Naive thymus-derived CD8-positive, alpha-beta T cell (primary cell): ENCODE measurements around the gene CNIH4. TPM values are rescaled to one million over a fixed set of nuclear protein-coding genes. Genes with fewer than 3 reads are reported as not detected.
"Not testable (repeated sequence)": the region's sequence is repeated elsewhere in the genome, so short reads cannot be mapped to it uniquely, and the experiment has no call there.

ENCODE experiments used
- ATAC-seq, 2 donors: fragments of 150-1000 bp; cut with Tn5 transposase in 1 of 2; sonication (Bioruptor Pico), chemical (Tn5 transposase) in 1 of 2; 1 replicate in 1 of 2; 2 replicates in 1 of 2; pipeline ENCODE4 v1.10.0; 2021; ENCODE audit warnings: mild to moderate bottlenecking in 2 of 2, moderate library complexity in 2 of 2
- POLR2A ChIA-PET: fragments of 350-600 bp; sonication (Branson Sonifier 250); formaldehyde crosslinking; loops from one replicate; lab custom pipeline; 2021; ENCODE audit warnings: antibody characterized with exemption; lab: Charles Lee
- DNase-seq, 10 donors: peaks; one replicate each; pipeline versions ENCODE4 v3.0.0 to v3.0.0-alpha.2; 2020 to 2022
- H3K27ac Mint-ChIP-seq, 10 donors: one replicate each; pipeline ENCODE4 v1.8.0; 2020 to 2022; ENCODE audit warnings: mild to moderate bottlenecking in 10 of 10, mixed read lengths in 10 of 10, moderate library complexity in 4 of 10, inconsistent platforms in 1 of 10
- H3K27me3 Mint-ChIP-seq, 5 donors: one replicate each; pipeline ENCODE4 v1.8.0; 2021 to 2022; ENCODE audit warnings: mixed read lengths in 5 of 5
- H3K36me3 Mint-ChIP-seq, 3 donors: one replicate each; pipeline ENCODE4 v1.8.0; 2020 to 2022; ENCODE audit warnings: mixed read lengths in 3 of 3, mild to moderate bottlenecking in 2 of 3, inconsistent platforms in 1 of 3
- H3K4me1 Mint-ChIP-seq, 4 donors: one replicate each; pipeline ENCODE4 v1.8.0; 2021 to 2022; ENCODE audit warnings: mixed read lengths in 4 of 4
- H3K4me3 Mint-ChIP-seq, 10 donors: one replicate each; pipeline ENCODE4 v1.8.0; 2020 to 2022; ENCODE audit warnings: mild to moderate bottlenecking in 10 of 10, mixed read lengths in 10 of 10, moderate library complexity in 6 of 10, inconsistent platforms in 1 of 10
- H3K9me3 Mint-ChIP-seq, 9 donors: one replicate each; pipeline ENCODE4 v1.8.0; 2020 to 2022; ENCODE audit warnings: mixed read lengths in 9 of 9, mild to moderate bottlenecking in 3 of 9, inconsistent platforms in 1 of 9, moderate library complexity in 1 of 9
- polyA plus RNA-seq, 3 donors: library from polyadenylated mRNA; unstranded; fragments of 300-500 nt; fragmentation: Illumina TruSeq; gene quantifications; one replicate each; pipeline ENCODE4 v1.2.3, GENCODE V29; 2021
- total RNA-seq, 8 experiments: library from RNA in 2 of 8; stranded (reverse) in 2 of 8; gene quantifications; one replicate each; pipeline ENCODE4 v1.2.3 and lab custom pipeline; 2021 to 2026

The CNIH4 gene
- total and polyA plus RNA-seq, 5 experiments from 2014 or later: 29.7 to 46.6 (median 39.6) TPM

GRCh38 chr1:224331824-224332223 is 24.9 kb upstream of the CNIH4 start:
- no peak for DNase-seq
- no peaks in the 10 kb centered on the region for H3K27me3 Mint-ChIP-seq
- H3K9me3 Mint-ChIP-seq: no peaks in the 10 kb centered on the region
- H3K36me3 Mint-ChIP-seq: peaks cover 0 to 7% (median 0%) of the 10 kb centered on the region in 3 donors
- peak overlapping the region in 1 of 10 donors; percentile 51 for H3K4me3 Mint-ChIP-seq
- peak overlapping the region in 1 of 10 donors; percentile 100 for H3K27ac Mint-ChIP-seq
- ATAC-seq: no peak
- POLR2A ChIA-PET: interaction anchor here (1.9 kb wide), 1 partner anchor 216 kb away, joined by 6 read pairs; no protein-coding TSS in a partner anchor
- peaks cover 17 to 60% (median 45%) of the 10 kb centered on the region in 4 donors for H3K4me1 Mint-ChIP-seq

GRCh38 chr1:224333309-224333926 is 23.3 kb upstream of the CNIH4 start:
- Mint-ChIP-seq H3K9me3 (no peaks in the 10 kb centered on the region), H3K27ac (peak overlapping the region in 9 of 10 donors; percentile 9 to 84 (median 70)), H3K4me3 (peak overlapping the region in 5 of 10 donors; percentile 4 to 58 (median 39)), H3K36me3 (no peaks in the 10 kb centered on the region), H3K4me1 (peaks cover 12 to 45% (median 33%) of the 10 kb centered on the region in 4 donors), H3K27me3 (no peaks in the 10 kb centered on the region)
- peak; percentile 36 to 49 for ATAC-seq
- DNase-seq: peak in 6 of 10 donors; percentile 21 to 68 (median 42)
- POLR2A ChIA-PET: interaction anchor here (1.0 to 1.9 kb wide), 2 partner anchors 101 to 217 kb away, joined by 3 to 6 read pairs; partner anchors contain the start of gene WDR26

- H3K27me3 Mint-ChIP-seq: no peaks in the 10 kb centered on the region
- H3K4me3 Mint-ChIP-seq: no peak overlapping the region
- peak overlapping the region in 5 of 10 donors; percentile 11 to 82 (median 42) for H3K27ac Mint-ChIP-seq
- no peaks in the 10 kb centered on the region for H3K9me3 Mint-ChIP-seq
- DNase-seq: no peak
- H3K4me1 Mint-ChIP-seq: peaks cover 10 to 40% (median 27%) of the 10 kb centered on the region in 4 donors
- H3K36me3 Mint-ChIP-seq: no peaks in the 10 kb centered on the region
- ATAC-seq: no peak
- POLR2A ChIA-PET: interaction anchor here (1.0 kb wide), 1 partner anchor 101 kb away, joined by 3 read pairs; the partner anchor contains the start of gene WDR26
These were observed 22.5 kb upstream of the CNIH4 start for GRCh38 chr1:224333939-224334786.

GRCh38 chr1:224338150-224338838 is 18.4 kb upstream of the CNIH4 start:
- DNase-seq (no peak), ATAC-seq (no peak)
- POLR2A ChIA-PET: interaction anchor here (0.5 kb wide), 1 partner anchor 65 kb away, joined by 3 read pairs; no protein-coding TSS in a partner anchor
- H3K4me1 Mint-ChIP-seq: peaks cover 6 to 18% (median 14%) of the 10 kb centered on the region in 4 donors
- no peak overlapping the region for H3K27ac Mint-ChIP-seq
- H3K9me3 Mint-ChIP-seq: peaks cover 0 to 7% (median 0%) of the 10 kb centered on the region in 9 donors
- no peak overlapping the region for H3K4me3 Mint-ChIP-seq
- H3K27me3 Mint-ChIP-seq: peaks cover 0 to 4% (median 0%) of the 10 kb centered on the region in 5 donors
- H3K36me3 Mint-ChIP-seq: no peaks in the 10 kb centered on the region

- Mint-ChIP-seq H3K27ac (no peak overlapping the region), H3K27me3 (peaks cover 0 to 4% (median 0%) of the 10 kb centered on the region in 5 donors), H3K4me3 (no peak overlapping the region), H3K9me3 (peaks cover 0 to 15% (median 0%) of the 10 kb centered on the region in 9 donors), H3K36me3 (peaks cover 0 to 4% (median 0%) of the 10 kb centered on the region in 3 donors), H3K4me1 (peaks cover 3 to 14% (median 5%) of the 10 kb centered on the region in 4 donors)
- DNase-seq (no peak), ATAC-seq (no peak)
- POLR2A ChIA-PET: no interaction called here
These were observed 17.1 kb upstream of the CNIH4 start for GRCh38 chr1:224339442-224340033.

- peaks cover 3 to 14% (median 5%) of the 10 kb centered on the region in 4 donors for H3K4me1 Mint-ChIP-seq
- DNase-seq: peak in 8 of 10 donors; percentile 19 to 49 (median 30)
- not testable (repeated sequence) for H3K27me3 Mint-ChIP-seq, H3K36me3 Mint-ChIP-seq
- peak overlapping the region; percentile 58 to 86 (median 77) for H3K4me3 Mint-ChIP-seq
- peaks cover 0 to 19% (median 0%) of the 10 kb centered on the region in 9 donors for H3K9me3 Mint-ChIP-seq
- POLR2A ChIA-PET: interaction anchor here (0.8 to 1.6 kb wide), 4 partner anchors 11 to 117 kb away, joined by 3 to 11 read pairs (median 4); partner anchors contain the start of gene NVL
- peak; percentile 94 to 96 for ATAC-seq
- peak overlapping the region in 6 of 10 donors; percentile 25 to 86 (median 70) for H3K27ac Mint-ChIP-seq
These were observed 16.0 kb upstream of the CNIH4 start for GRCh38 chr1:224340453-224341384.

GRCh38 chr1:224343679-224344078 is 13.0 kb upstream of the CNIH4 start:
- DNase-seq (peak in 1 of 10 donors; percentile 13), ATAC-seq (no peak)
- Mint-ChIP-seq H3K27ac (no peak overlapping the region), H3K9me3 (peaks cover 0 to 21% (median 0%) of the 10 kb centered on the region in 9 donors), H3K36me3 (peaks cover 0 to 4% (median 0%) of the 10 kb centered on the region in 3 donors), H3K4me3 (no peak overlapping the region), H3K27me3 (peaks cover 0 to 4% (median 0%) of the 10 kb centered on the region in 5 donors), H3K4me1 (peaks cover 3 to 21% (median 14%) of the 10 kb centered on the region in 4 donors)
- POLR2A ChIA-PET: interaction anchor here (0.5 to 1.4 kb wide), 2 partner anchors 14 to 106 kb away, joined by 3 read pairs; partner anchors contain the start of gene CNIH4

- Mint-ChIP-seq H3K4me1 (peaks cover 0 to 15% (median 8%) of the 10 kb centered on the region in 4 donors), H3K27me3 (no peaks in the 10 kb centered on the region), H3K9me3 (peaks cover 0 to 21% (median 0%) of the 10 kb centered on the region in 9 donors), H3K4me3 (peak overlapping the region in 8 of 10 donors; percentile 2 to 51 (median 37)), H3K36me3 (peaks cover 0 to 4% (median 0%) of the 10 kb centered on the region in 3 donors), H3K27ac (peak overlapping the region in 8 of 10 donors; percentile 25 to 70 (median 59))
- POLR2A ChIA-PET: interaction anchor here (0.6 to 1.0 kb wide), 4 partner anchors 18 to 178 kb away, joined by 3 to 4 read pairs (median 3); partner anchors contain the start of gene NVL
- DNase-seq: peak in 2 of 10 donors; percentile 45 to 48
- ATAC-seq: peak; percentile 54 to 77
These were observed 8.5 kb upstream of the CNIH4 start for GRCh38 chr1:224348137-224348536.

GRCh38 chr1:224349716-224350115 is 7.0 kb upstream of the CNIH4 start:
- not testable (repeated sequence) for H3K9me3 Mint-ChIP-seq, H3K36me3 Mint-ChIP-seq, DNase-seq, H3K27me3 Mint-ChIP-seq, ATAC-seq, H3K4me3 Mint-ChIP-seq, H3K27ac Mint-ChIP-seq
- H3K4me1 Mint-ChIP-seq: peaks cover 7 to 26% (median 22%) of the 10 kb centered on the region in 4 donors
- POLR2A ChIA-PET: interaction anchor here (2.0 kb wide), 1 partner anchor 20 kb away, joined by 5 read pairs; the partner anchor contains the start of gene NVL

GRCh38 chr1:224352436-224353085 is 4.1 kb upstream of the CNIH4 start:
- POLR2A ChIA-PET: interaction anchor here (1.6 kb wide), 1 partner anchor 22 kb away, joined by 5 read pairs; the partner anchor contains the start of gene NVL
- peak overlapping the region in 1 of 10 donors; percentile 6 for H3K27ac Mint-ChIP-seq

More at GRCh38 chr1:224352436-224353085, 4.1 kb upstream of the CNIH4 start:
- H3K27me3 Mint-ChIP-seq, DNase-seq, H3K9me3 Mint-ChIP-seq, H3K4me3 Mint-ChIP-seq, H3K36me3 Mint-ChIP-seq, ATAC-seq: not testable (repeated sequence)
- H3K4me1 Mint-ChIP-seq: peaks cover 13 to 39% (median 34%) of the 10 kb centered on the region in 4 donors
